Measurements from ENCODE around the gene TLE3.

DNA sequence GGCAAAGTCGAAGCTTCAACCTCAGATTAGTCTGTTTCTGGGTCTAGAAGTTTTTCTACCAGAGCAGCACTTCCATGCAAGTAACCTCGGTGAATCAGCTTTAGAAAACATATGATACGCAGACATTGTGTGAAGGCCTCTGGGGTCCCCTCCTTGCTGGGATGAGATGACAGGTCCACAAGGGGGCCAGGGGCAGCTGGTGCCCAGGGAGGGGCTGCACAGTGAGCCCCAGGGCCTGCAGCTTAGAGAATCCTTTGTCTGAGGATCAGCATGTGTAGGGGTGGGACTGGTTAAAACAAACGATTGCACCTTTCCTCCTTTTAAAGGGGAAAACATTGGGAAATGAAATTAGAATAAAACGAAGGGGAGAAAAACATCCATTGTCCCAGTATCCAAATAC, 47.5 kb upstream of the TLE3 start:
- TF ChIP-seq YY1 (IDR thresholded peaks at IDR 0.05; ENCODE audit: insufficient read depth, insufficient read length) = no peak
- TF ChIP-seq ZNF274 (IDR thresholded peaks at IDR 0.05; ENCODE audit: low read depth, low read length) = no peak
- no peak for TF ChIP-seq SUZ12 (IDR thresholded peaks at IDR 0.05; ENCODE audit: extremely low read depth, insufficient read depth, insufficient read length)
